Measurements from ENCODE around the gene TSG101. TPM values are rescaled to one million over a fixed set of nuclear protein-coding genes. Genes with fewer than 3 reads are reported as not detected.
A peak's percentile ranks its signal among the peaks of the same experiment; 100 is the strongest.

The TSG101 gene
- total and polyA plus RNA-seq, 12 donors, result 21.9 to 77.6 (median 68.2) TPM

- ATAC-seq (no peak), DNase-seq (no peak)
- intact Hi-C loops (cut with DNase I), result no loop called here
- H3K4me3 ChIP-seq, result no peak overlapping the region
- H3K4me1 ChIP-seq, result no peaks in the 10 kb centered on the region
- no peak overlapping the region for H3K27ac ChIP-seq
- 88 to 92% methylated on average over 4 of the region's 4 CpGs for WGBS, 2 donors
- no peaks in the 10 kb centered on the region for H3K36me3 ChIP-seq
- TF ChIP-seq CTCF (IDR thresholded peaks at IDR 0.05), result no peak
- peaks cover 0 to 16% (median 10%) of the 10 kb centered on the region in 7 donors for H3K27me3 ChIP-seq
- H3K9me3 ChIP-seq, result no peaks in the 10 kb centered on the region
These were observed 67.1 kb downstream of the TSG101 start for GRCh38 chr11:18459634-18460033.

GRCh38 chr11:18457450-18457849, 69.3 kb downstream of the TSG101 start:
- Histone ChIP-seq H3K4me1 (no peaks in the 10 kb centered on the region), H3K36me3 (no peaks in the 10 kb centered on the region), H3K27ac (no peak overlapping the region), H3K4me3 (no peak overlapping the region), H3K27me3 (peaks cover 0 to 16% (median 10%) of the 10 kb centered on the region in 7 donors), H3K9me3 (no peaks in the 10 kb centered on the region)
- DNase-seq (no peak), ATAC-seq (peak in 1 of 8 donors; percentile 73)
- no peak for TF ChIP-seq CTCF (IDR thresholded peaks at IDR 0.05)
- intact Hi-C loops (cut with DNase I), result no loop called here
- 37 to 38% methylated on average over 3 of the region's 3 CpGs for WGBS, 2 donors

- ATAC-seq (no peak), DNase-seq (no peak)
- Histone ChIP-seq H3K36me3 (no peaks in the 10 kb centered on the region), H3K4me3 (peak within 1 kb of the TSS in 1 of 10 donors; percentile 10), H3K4me1 (no peaks in the 10 kb centered on the region), H3K27ac (no peak within 1 kb of the TSS), H3K27me3 (peaks cover 0 to 16% (median 10%) of the 10 kb centered on the region in 7 donors), H3K9me3 (no peaks in the 10 kb centered on the region)
- 29 to 49% methylated on average over 47 of the region's 47 CpGs for WGBS, 2 donors
- intact Hi-C loops (cut with DNase I), result no loop called here
- no peak for TF ChIP-seq CTCF (IDR thresholded peaks at IDR 0.05)
These were observed 70.9 kb downstream of the TSG101 start, which contains the start of gene LDHAL6A for GRCh38 chr11:18455686-18456372. TSS of gene LDHAL6A (plus strand) at chr11:18455856. CDS start at chr11:18456681, 825 bp downstream.

- no peak overlapping the region for H3K27ac ChIP-seq
- H3K4me3 ChIP-seq, result no peak overlapping the region
- ATAC-seq, result no peak
- no peaks in the 10 kb centered on the region for H3K9me3 ChIP-seq
- no peak for TF ChIP-seq CTCF (IDR thresholded peaks at IDR 0.05)
- intact Hi-C loops (cut with DNase I), result no loop called here
- no peaks in the 10 kb centered on the region for H3K4me1 ChIP-seq
- H3K36me3 ChIP-seq, result no peaks in the 10 kb centered on the region
- WGBS, 2 donors, result 78 to 81% methylated on average over 2 of the region's 2 CpGs
- DNase-seq, result no peak
- H3K27me3 ChIP-seq, result peaks cover 0 to 16% (median 10%) of the 10 kb centered on the region in 7 donors
These were observed 73.8 kb downstream of the TSG101 start for GRCh38 chr11:18452927-18453326.
